ENCODE data around the gene PLPP3. TPM values are rescaled to one million over a fixed set of nuclear protein-coding genes. Genes with fewer than 3 reads are reported as not detected.

Gene PLPP3
- polyA plus RNA-seq, 3 donors: 129 to 140 (median 129) TPM

Other genes with a start within 250 kb of the PLPP3 start
- 10 to 100 TPM; 14.8 to 16.6 (median 15.3) TPM for gene PRKAA2, start 65.8 kb upstream of the PLPP3 start, polyA plus RNA-seq (ENCODE audit: insufficient read length in 3 of 3)
- 1 to 10 TPM in 1 of 3 donors, under 1 TPM in 2; 0.72 to 1.2 (median 0.81) TPM for gene FYB2, start 239.8 kb upstream of the PLPP3 start, polyA plus RNA-seq (ENCODE audit: insufficient read length in 3 of 3)